Measurements from ENCODE around the gene HLX.

DNA sequence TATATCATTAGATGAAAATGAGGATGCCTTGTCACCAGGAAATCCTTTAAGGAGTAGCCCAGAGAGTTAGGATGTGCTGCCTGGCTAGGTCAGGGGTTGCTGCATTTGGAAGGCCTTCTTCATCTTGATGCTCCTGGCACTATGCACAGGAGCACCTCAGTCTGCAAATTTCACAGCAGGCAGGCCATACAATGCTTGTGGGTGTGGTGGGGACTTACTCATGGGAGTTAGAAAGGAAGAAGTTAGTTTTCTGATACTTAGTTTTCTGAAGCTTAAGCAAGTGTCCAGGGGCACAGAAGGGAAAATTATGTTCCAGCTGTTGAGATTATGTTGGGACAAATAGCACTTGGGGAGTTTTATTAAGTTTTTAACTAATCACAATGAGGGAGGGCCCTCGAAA, 11.4 kb downstream of the HLX start:
- TF ChIP-seq CTCF (IDR thresholded peaks at IDR 0.05; ENCODE audit: borderline replicate concordance, extremely low read depth, low read length, poor library complexity, severe bottlenecking) (no peak), EZH2 (IDR thresholded peaks at IDR 0.05; ENCODE audit: borderline replicate concordance, low read depth, low read length, severe bottlenecking) (no peak)
